Ishikawa (cell line): Measurements from ENCODE around the gene FTH1.

Experiments
- CEBPB ChIP-seq: IDR thresholded peaks from 2 replicates; pipeline ENCODE4 v1.6.1; 2012
- CREB1 ChIP-seq: IDR thresholded peaks from 2 replicates; pipeline ENCODE4 v1.6.1; 2012; ENCODE audit warnings: low read depth
- EGR1 ChIP-seq: IDR thresholded peaks from 2 replicates; pipeline ENCODE4 v1.6.1; 2012
- EP300 ChIP-seq: IDR thresholded peaks from 2 replicates; pipeline ENCODE4 v1.6.1; 2012; ENCODE audit warnings: borderline replicate concordance
- FOXM1 ChIP-seq: IDR thresholded peaks from 2 replicates; pipeline ENCODE4 v1.6.1; 2012; ENCODE audit warnings: low read depth, borderline replicate concordance
- NFIC ChIP-seq: IDR thresholded peaks from 2 replicates; pipeline ENCODE4 v1.6.1; 2012
- RAD21 ChIP-seq: IDR thresholded peaks from 2 replicates; pipeline ENCODE4 v1.6.1; 2012; ENCODE audit warnings: low read depth
- TAF1 ChIP-seq: IDR thresholded peaks from 2 replicates; pipeline ENCODE4 v1.6.1; 2012; ENCODE audit warnings: low read depth, mild to moderate bottlenecking
- YY1 ChIP-seq: IDR thresholded peaks from 2 replicates; pipeline ENCODE4 v1.6.1; 2012; ENCODE audit warnings: low read depth
- ZBTB7A ChIP-seq: IDR thresholded peaks from 2 replicates; pipeline ENCODE4 v1.6.1; 2012; ENCODE audit warnings: low read depth
- TF ChIP-seq, protein P1 (sequence below): IDR thresholded peaks from 2 replicates; pipeline ENCODE4 v1.6.1; 2012; ENCODE audit warnings: low read depth, mild to moderate bottlenecking
- TF ChIP-seq, protein P2 (sequence below): IDR thresholded peaks from 2 replicates; pipeline ENCODE4 v1.6.1; 2012
- TF ChIP-seq, protein P3 (sequence below): IDR thresholded peaks from 2 replicates; pipeline ENCODE4 v1.6.1; 2012

DNA sequence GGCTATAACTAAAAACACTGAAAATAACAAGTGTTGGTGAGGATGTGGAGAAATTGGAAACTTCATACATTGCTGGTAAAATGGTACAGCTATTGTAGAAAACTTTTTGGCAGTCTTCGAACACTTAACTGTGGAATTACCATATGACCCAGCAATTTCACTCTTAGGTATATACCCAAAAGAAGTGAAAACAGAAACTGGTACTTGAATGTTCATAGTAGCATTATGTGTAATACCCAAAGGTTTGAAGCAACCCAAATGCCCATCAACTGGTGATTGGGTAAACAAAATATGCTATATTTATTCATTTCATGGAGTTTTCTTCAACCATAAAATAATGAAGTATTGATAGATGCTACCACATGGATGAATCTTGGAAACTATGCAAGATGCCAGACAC lies 40.8 kb upstream of the FTH1 start:
- TF ChIP-seq EP300: no peak
- TF ChIP-seq EGR1: no peak
- TF ChIP-seq CEBPB: no peak
- TF ChIP-seq, protein P1, sequence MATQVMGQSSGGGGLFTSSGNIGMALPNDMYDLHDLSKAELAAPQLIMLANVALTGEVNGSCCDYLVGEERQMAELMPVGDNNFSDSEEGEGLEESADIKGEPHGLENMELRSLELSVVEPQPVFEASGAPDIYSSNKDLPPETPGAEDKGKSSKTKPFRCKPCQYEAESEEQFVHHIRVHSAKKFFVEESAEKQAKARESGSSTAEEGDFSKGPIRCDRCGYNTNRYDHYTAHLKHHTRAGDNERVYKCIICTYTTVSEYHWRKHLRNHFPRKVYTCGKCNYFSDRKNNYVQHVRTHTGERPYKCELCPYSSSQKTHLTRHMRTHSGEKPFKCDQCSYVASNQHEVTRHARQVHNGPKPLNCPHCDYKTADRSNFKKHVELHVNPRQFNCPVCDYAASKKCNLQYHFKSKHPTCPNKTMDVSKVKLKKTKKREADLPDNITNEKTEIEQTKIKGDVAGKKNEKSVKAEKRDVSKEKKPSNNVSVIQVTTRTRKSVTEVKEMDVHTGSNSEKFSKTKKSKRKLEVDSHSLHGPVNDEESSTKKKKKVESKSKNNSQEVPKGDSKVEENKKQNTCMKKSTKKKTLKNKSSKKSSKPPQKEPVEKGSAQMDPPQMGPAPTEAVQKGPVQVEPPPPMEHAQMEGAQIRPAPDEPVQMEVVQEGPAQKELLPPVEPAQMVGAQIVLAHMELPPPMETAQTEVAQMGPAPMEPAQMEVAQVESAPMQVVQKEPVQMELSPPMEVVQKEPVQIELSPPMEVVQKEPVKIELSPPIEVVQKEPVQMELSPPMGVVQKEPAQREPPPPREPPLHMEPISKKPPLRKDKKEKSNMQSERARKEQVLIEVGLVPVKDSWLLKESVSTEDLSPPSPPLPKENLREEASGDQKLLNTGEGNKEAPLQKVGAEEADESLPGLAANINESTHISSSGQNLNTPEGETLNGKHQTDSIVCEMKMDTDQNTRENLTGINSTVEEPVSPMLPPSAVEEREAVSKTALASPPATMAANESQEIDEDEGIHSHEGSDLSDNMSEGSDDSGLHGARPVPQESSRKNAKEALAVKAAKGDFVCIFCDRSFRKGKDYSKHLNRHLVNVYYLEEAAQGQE: no peak
- TF ChIP-seq NFIC: no peak
- TF ChIP-seq, protein P2, sequence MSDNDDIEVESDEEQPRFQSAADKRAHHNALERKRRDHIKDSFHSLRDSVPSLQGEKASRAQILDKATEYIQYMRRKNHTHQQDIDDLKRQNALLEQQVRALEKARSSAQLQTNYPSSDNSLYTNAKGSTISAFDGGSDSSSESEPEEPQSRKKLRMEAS: no peak
- no peak for TF ChIP-seq FOXM1
- no peak for TF ChIP-seq CREB1
- TF ChIP-seq YY1: no peak
- TF ChIP-seq TAF1: no peak
- TF ChIP-seq, protein P3, sequence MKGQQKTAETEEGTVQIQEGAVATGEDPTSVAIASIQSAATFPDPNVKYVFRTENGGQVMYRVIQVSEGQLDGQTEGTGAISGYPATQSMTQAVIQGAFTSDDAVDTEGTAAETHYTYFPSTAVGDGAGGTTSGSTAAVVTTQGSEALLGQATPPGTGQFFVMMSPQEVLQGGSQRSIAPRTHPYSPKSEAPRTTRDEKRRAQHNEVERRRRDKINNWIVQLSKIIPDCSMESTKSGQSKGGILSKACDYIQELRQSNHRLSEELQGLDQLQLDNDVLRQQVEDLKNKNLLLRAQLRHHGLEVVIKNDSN: no peak
- no peak for TF ChIP-seq RAD21
- no peak for TF ChIP-seq ZBTB7A
